ENCODE results near the gene UBAC1.
"Not testable (repeated sequence)": the region's sequence is repeated elsewhere in the genome, so short reads cannot be mapped to it uniquely, and the experiment has no call there.

The UBAC1 gene

GRCh38 chr9:135944444-135945252 is 16.5 kb downstream of the UBAC1 start:
- DNase-seq (ENCODE audit: extremely low spot score) = no peak
- CTCF ChIA-PET = interaction anchor here (0.9 to 1.2 kb wide), 2 partner anchors 10 to 16 kb away, joined by 3 to 4 read pairs; partner anchors contain the start of gene UBAC1
- POLR2A ChIA-PET = no interaction called here
- TF ChIP-seq CTCF (IDR thresholded peaks at IDR 0.05; ENCODE audit: control extremely low read depth, extremely low read depth, low read depth, missing control alignments) = no peak

GRCh38 chr9:135943604-135944003 is 17.6 kb downstream of the UBAC1 start:
- DNase-seq (ENCODE audit: extremely low spot score); POLR2A ChIA-PET; CTCF ChIA-PET: not testable (repeated sequence)

- POLR2A ChIA-PET = no interaction called here
- no peak for DNase-seq (ENCODE audit: extremely low spot score)
- CTCF ChIA-PET = no interaction called here
- no peak for TF ChIP-seq CTCF (IDR thresholded peaks at IDR 0.05; ENCODE audit: control extremely low read depth, extremely low read depth, low read depth, missing control alignments)
Measured at GRCh38 chr9:135941288-135941995, 19.7 kb downstream of the UBAC1 start.

GRCh38 chr9:135939351-135940265 is 21.6 kb downstream of the UBAC1 start:
- TF ChIP-seq CTCF (IDR thresholded peaks at IDR 0.05; ENCODE audit: control extremely low read depth, extremely low read depth, low read depth, missing control alignments) = no peak
- ChIA-PET CTCF (no interaction called here), POLR2A (no interaction called here)
- DNase-seq (ENCODE audit: extremely low spot score) = no peak

- no peak for TF ChIP-seq CTCF (IDR thresholded peaks at IDR 0.05; ENCODE audit: control extremely low read depth, extremely low read depth, low read depth, missing control alignments)
- ChIA-PET CTCF (interaction anchor here (1.0 kb wide), 1 partner anchor 30 kb away, joined by 3 read pairs; no protein-coding TSS in a partner anchor), POLR2A (no interaction called here)
- DNase-seq (ENCODE audit: extremely low spot score) = no peak
Measured at GRCh38 chr9:135937521-135938489, 23.4 kb downstream of the UBAC1 start.

GRCh38 chr9:135933114-135933513 is 28.1 kb downstream of the UBAC1 start:
- ChIA-PET POLR2A (no interaction called here), CTCF (interaction anchor here (1.1 kb wide), 1 partner anchor 69 kb away, joined by 4 read pairs; no protein-coding TSS in a partner anchor)
- no peak for TF ChIP-seq CTCF (IDR thresholded peaks at IDR 0.05; ENCODE audit: control extremely low read depth, extremely low read depth, low read depth, missing control alignments)
- no peak for DNase-seq (ENCODE audit: extremely low spot score)
